H1 (cell line): ENCODE data around the gene SPATS2L. TPM values are rescaled to one million over a fixed set of nuclear protein-coding genes. Genes with fewer than 3 reads are reported as not detected.

Experiments used
- ASH2L ChIP-seq: fragments of 200-600, 300-600 bp; sonication (generic); IDR thresholded peaks from one replicate; pipeline ENCODE4 v1.7.1; 2017; ENCODE audit warnings: low read length
- BRCA1 ChIP-seq: IDR thresholded peaks from 2 replicates; pipeline ENCODE4 v1.6.1; 2012; ENCODE audit warnings: low read depth, low read length, improper control_type of control experiment
- CHD1 ChIP-seq: IDR thresholded peaks from 2 replicates; pipeline ENCODE4 v1.6.1; 2012; ENCODE audit warnings: low read depth, low read length, improper control_type of control experiment
- CHD7 ChIP-seq: fragments of 300-600 bp; sonication (generic); IDR thresholded peaks from 2 replicates; pipeline ENCODE4 v1.7.1; 2012; ENCODE audit warnings: low read length, moderate library complexity, mild to moderate bottlenecking, inconsistent platforms; ENCODE audit not compliant: insufficient replicate concordance
- GTF2F1 ChIP-seq: IDR thresholded peaks from 2 replicates; pipeline ENCODE4 v1.6.1; 2012; ENCODE audit warnings: low read depth, low read length, improper control_type of control experiment, borderline replicate concordance
- KDM5A ChIP-seq: fragments of 200-600 bp; IDR thresholded peaks from 2 replicates; pipeline ENCODE4 v1.7.1; 2012; ENCODE audit warnings: mild to moderate bottlenecking, low read length, inconsistent platforms, mixed read lengths
- NANOG ChIP-seq: IDR thresholded peaks from 2 replicates; pipeline ENCODE4 v1.6.1; 2011; ENCODE audit warnings: low read length, low read depth, mild to moderate bottlenecking, inconsistent platforms; ENCODE audit not compliant: insufficient read depth, poor library complexity, severe bottlenecking
- PHF8 ChIP-seq: fragments of 200-600 bp; sonication (generic); conservative IDR thresholded peaks from 2 replicates; pipeline ENCODE4 v1.7.1; 2012; ENCODE audit warnings: low read depth, mild to moderate bottlenecking, inconsistent platforms, low read length, moderate library complexity
- SIN3A ChIP-seq, 2 experiments: IDR thresholded peaks in 1 of 2; conservative IDR thresholded peaks in 1 of 2; 2 replicates each; pipeline ENCODE4 v1.6.1; 2011 to 2012; ENCODE audit warnings: low read length in 2 of 2, improper control_type of control experiment in 1 of 2, low read depth in 1 of 2, mild to moderate bottlenecking in 1 of 2
- SP1 ChIP-seq: IDR thresholded peaks from 2 replicates; pipeline ENCODE4 v1.6.1; 2011; ENCODE audit warnings: low read depth, low read length
- SP4 ChIP-seq: IDR thresholded peaks from 2 replicates; pipeline ENCODE4 v1.6.1; 2012; ENCODE audit warnings: low read length, inconsistent platforms
- TBP ChIP-seq: IDR thresholded peaks from 2 replicates; pipeline ENCODE4 v1.6.1; 2011; ENCODE audit warnings: low read depth, low read length, improper control_type of control experiment
- TCF12 ChIP-seq: IDR thresholded peaks from 2 replicates; pipeline ENCODE4 v1.6.1; 2011; ENCODE audit warnings: low read depth, mild to moderate bottlenecking, low read length
- polyA plus RNA-seq, 7 experiments: library from polyadenylated mRNA; depleted of rRNA in 3 of 7; stranded (reverse) in 5 of 7; unstranded in 2 of 7; fragments of >200 nt in 5 of 7; fragments of 200-250 nt in 2 of 7; gene quantifications; 1 replicate in 5 of 7; 2 replicates in 1 of 7; 4 replicates in 1 of 7; pipeline versions ENCODE4 v1.2.1 to v1.2.3, GENCODE V29; 2011 to 2013; ENCODE audit warnings: missing spikeins in 2 of 7, mixed read lengths in 2 of 7
- total RNA-seq: library from RNA; stranded (reverse); fragmentation: NEBNext Ultra II Directional; extraction: Animal tissue kit (Norgen Biotek cat#: 25700); gene quantifications from 2 replicates; pipeline ENCODE4 v1.2.1, GENCODE V29; 2021

The SPATS2L gene
- total and polyA plus RNA-seq, 2 of the 8 experiments (the other 6 are each of a cell fraction or from before 2014, with no cell fraction given): 67.3 to 189 TPM

GRCh38 chr2:200329798-200330197 is 23.3 kb downstream of the SPATS2L start (continued):
- TF ChIP-seq CHD7: no peak
- no peak for TF ChIP-seq PHF8
- TF ChIP-seq CHD1: no peak
- TF ChIP-seq TBP: no peak
- no peak for TF ChIP-seq ASH2L
- no peak for TF ChIP-seq KDM5A
- TF ChIP-seq NANOG: no peak
- TF ChIP-seq BRCA1: no peak
- TF ChIP-seq SIN3A (conservative IDR thresholded peaks at IDR 0.05 in 1 of 2, IDR thresholded peaks at IDR 0.05 in 1 of 2; ENCODE audit: low read depth in 1 of 2, low read length in 2 of 2): no peak
- TF ChIP-seq SP4: no peak
- no peak for TF ChIP-seq SP1
- no peak for TF ChIP-seq GTF2F1
- no peak for TF ChIP-seq TCF12
